WTC11 (cell line): ENCODE results near the gene GFRA1. TPM values are rescaled to one million over a fixed set of nuclear protein-coding genes. Genes with fewer than 3 reads are reported as not detected.

Source experiments
- ATAC-seq: fragments of 200-7000 bp; cut with Tn5 transposase; 2 replicates; pipeline ENCODE4 v1.10.0; 2021; ENCODE audit warnings: mild to moderate bottlenecking, moderate library complexity
- CTCF ChIA-PET: fragments of 300-600 bp; sonication (Branson Sonifier 250); formaldehyde crosslinking; loops from one replicate; lab custom pipeline; 2021; ENCODE audit warnings: antibody characterized with exemption; lab: Charles Lee
- POLR2A ChIA-PET: fragments of 350-600 bp; sonication (Branson Sonifier 250); formaldehyde crosslinking; loops from one replicate; lab custom pipeline; 2021; ENCODE audit warnings: antibody characterized with exemption; lab: Charles Lee
- DNase-seq: peaks from one replicate; pipeline ENCODE4 v3.0.0; 2021; ENCODE audit warnings: low spot score
- H3K27ac Mint-ChIP-seq: 2 replicates; pipeline ENCODE4 v1.8.0; 2021; ENCODE audit warnings: mixed read lengths
- H3K27me3 Mint-ChIP-seq: 2 replicates; pipeline ENCODE4 v1.8.0; 2021; ENCODE audit warnings: low read depth, mild to moderate bottlenecking, moderate library complexity, mixed read lengths
- H3K36me3 Mint-ChIP-seq: 2 replicates; pipeline ENCODE4 v1.8.0; 2021; ENCODE audit warnings: mixed read lengths
- H3K4me1 Mint-ChIP-seq: 2 replicates; pipeline ENCODE4 v1.8.0; 2022; ENCODE audit warnings: mixed read lengths
- H3K4me3 Mint-ChIP-seq: 2 replicates; pipeline ENCODE4 v1.8.0; 2021; ENCODE audit warnings: mild to moderate bottlenecking, moderate library complexity, mixed read lengths
- H3K9me3 Mint-ChIP-seq: 2 replicates; pipeline ENCODE4 v1.8.0; 2021; ENCODE audit warnings: mixed read lengths
- ATF1 ChIP-seq: sonication (generic); formaldehyde crosslinking; IDR thresholded peaks from 2 replicates; pipeline ENCODE4 v1.8.1; 2023; ENCODE audit warnings: mild to moderate bottlenecking, moderate library complexity, missing genetic modification reagents
- CREM ChIP-seq: sonication (generic); formaldehyde crosslinking; IDR thresholded peaks from 2 replicates; pipeline ENCODE4 v1.8.1; 2022; ENCODE audit warnings: mild to moderate bottlenecking, missing genetic modification reagents, moderate library complexity
- FOXP1 ChIP-seq: sonication (generic); formaldehyde crosslinking; IDR thresholded peaks from 2 replicates; pipeline ENCODE4 v1.8.0; 2022; ENCODE audit warnings: missing genetic modification reagents, mild to moderate bottlenecking, moderate library complexity, borderline replicate concordance
- GABPB1 ChIP-seq: sonication (generic); formaldehyde crosslinking; IDR thresholded peaks from 2 replicates; pipeline ENCODE4 v1.8.1; 2023; ENCODE audit warnings: mild to moderate bottlenecking, missing genetic modification reagents
- GRHL2 ChIP-seq: fragments of 250-450 bp; sonication (Bioruptor Pico); IDR thresholded peaks from 2 replicates; pipeline ENCODE4 v1.8.0; 2022; ENCODE audit warnings: mild to moderate bottlenecking, moderate library complexity; ENCODE audit not compliant: insufficient replicate concordance, severe bottlenecking
- GTF2I ChIP-seq: fragments of 250-450 bp; sonication (Bioruptor Pico); conservative IDR thresholded peaks from 2 replicates; pipeline ENCODE4 v1.4.0; 2021; ENCODE audit warnings: mild to moderate bottlenecking
- HMGA2 ChIP-seq: fragments of 250-450 bp; sonication (Bioruptor Pico); IDR thresholded peaks from 2 replicates; pipeline ENCODE4 v1.4.0; 2021; ENCODE audit warnings: mild to moderate bottlenecking, moderate library complexity
- MXD4 ChIP-seq: fragments of 250-450 bp; sonication (Bioruptor Pico); IDR thresholded peaks from 2 replicates; pipeline ENCODE4 v1.8.0; 2021; ENCODE audit warnings: mild to moderate bottlenecking, moderate library complexity, borderline replicate concordance
- NFE2L1 ChIP-seq: sonication (generic); formaldehyde crosslinking; IDR thresholded peaks from 2 replicates; pipeline ENCODE4 v1.8.1; 2023; ENCODE audit warnings: missing genetic modification reagents
- NR1H2 ChIP-seq: sonication (generic); formaldehyde crosslinking; IDR thresholded peaks from 2 replicates; pipeline ENCODE4 v1.9.0; 2021; ENCODE audit warnings: mild to moderate bottlenecking, moderate library complexity, missing genetic modification reagents
- OVOL2 ChIP-seq: fragments of 250-450 bp; sonication (Bioruptor Pico); IDR thresholded peaks from 2 replicates; pipeline ENCODE4 v1.9.0; 2021; ENCODE audit warnings: mild to moderate bottlenecking, borderline replicate concordance
- SMAD4 ChIP-seq: sonication (generic); formaldehyde crosslinking; IDR thresholded peaks from 2 replicates; pipeline ENCODE4 v1.8.0; 2022; ENCODE audit warnings: mild to moderate bottlenecking, missing genetic modification reagents
- ZBTB21 ChIP-seq: sonication (generic); formaldehyde crosslinking; IDR thresholded peaks from 2 replicates; pipeline ENCODE4 v1.8.1; 2023; ENCODE audit warnings: mild to moderate bottlenecking, missing genetic modification reagents, borderline replicate concordance
- ZNF138 ChIP-seq: sonication (generic); formaldehyde crosslinking; conservative IDR thresholded peaks from 2 replicates; pipeline ENCODE4 v1.8.1; 2022; ENCODE audit warnings: mild to moderate bottlenecking, moderate library complexity, missing genetic modification reagents
- ZNF219 ChIP-seq: sonication (generic); formaldehyde crosslinking; IDR thresholded peaks from 2 replicates; pipeline ENCODE4 v1.8.0; 2023; ENCODE audit warnings: missing genetic modification reagents, mild to moderate bottlenecking, borderline replicate concordance
- ZNF232 ChIP-seq: sonication (generic); formaldehyde crosslinking; IDR thresholded peaks from 2 replicates; pipeline ENCODE4 v1.8.0; 2022; ENCODE audit warnings: mild to moderate bottlenecking, missing genetic modification reagents
- ZNF263 ChIP-seq: sonication (generic); formaldehyde crosslinking; IDR thresholded peaks from 2 replicates; pipeline ENCODE4 v1.8.1; 2022; ENCODE audit warnings: low read depth, mild to moderate bottlenecking, moderate library complexity, missing genetic modification reagents
- ZNF396 ChIP-seq: fragments of 250-450 bp; sonication (Bioruptor Pico); IDR thresholded peaks from 2 replicates; pipeline ENCODE4 v1.8.0; 2021; ENCODE audit warnings: mild to moderate bottlenecking, moderate library complexity, borderline replicate concordance
- ZNF423 ChIP-seq: fragments of 250-450 bp; sonication (Bioruptor Pico); IDR thresholded peaks from 2 replicates; pipeline ENCODE4 v2.1.2; 2022; ENCODE audit warnings: mild to moderate bottlenecking, moderate library complexity
- total RNA-seq: library from RNA; stranded (reverse); gene quantifications from 3 replicates; pipeline ENCODE4 v1.2.3, GENCODE V29; 2021
- TF ChIP-seq, protein P1 (sequence below): fragments of 250-450 bp; sonication (Bioruptor Pico); IDR thresholded peaks from 2 replicates; pipeline ENCODE4 v2.1.2; 2022; ENCODE audit warnings: mild to moderate bottlenecking, moderate library complexity
- TF ChIP-seq, protein P2 (sequence below): sonication (generic); formaldehyde crosslinking; IDR thresholded peaks from 2 replicates; pipeline ENCODE4 v1.8.0; 2022; ENCODE audit warnings: mild to moderate bottlenecking, missing genetic modification reagents
- TF ChIP-seq, protein P3 (sequence below): sonication (generic); formaldehyde crosslinking; IDR thresholded peaks from 2 replicates; pipeline ENCODE4 v1.8.1; 2023; ENCODE audit warnings: mild to moderate bottlenecking, missing genetic modification reagents, moderate library complexity
- TF ChIP-seq, protein P4 (sequence below): sonication (generic); formaldehyde crosslinking; IDR thresholded peaks from 2 replicates; pipeline ENCODE4 v1.8.1; 2022; ENCODE audit warnings: mild to moderate bottlenecking, moderate library complexity, missing genetic modification reagents
- TF ChIP-seq, protein P5 (sequence below): sonication (generic); formaldehyde crosslinking; IDR thresholded peaks from 2 replicates; pipeline ENCODE4 v1.8.0; 2022; ENCODE audit warnings: mild to moderate bottlenecking, missing genetic modification reagents
- TF ChIP-seq, protein P6 (sequence below): sonication (generic); formaldehyde crosslinking; IDR thresholded peaks from 2 replicates; pipeline ENCODE4 v1.8.1; 2023; ENCODE audit warnings: mild to moderate bottlenecking, missing genetic modification reagents, moderate library complexity
- TF ChIP-seq, protein P7 (sequence below): sonication (generic); formaldehyde crosslinking; IDR thresholded peaks from 2 replicates; pipeline ENCODE4 v1.8.1; 2022; ENCODE audit warnings: low read depth, missing genetic modification reagents, borderline replicate concordance
- TF ChIP-seq, protein P8 (sequence below): fragments of 250-450 bp; sonication (Bioruptor Pico); IDR thresholded peaks from 2 replicates; pipeline ENCODE4 v1.9.0; 2021; ENCODE audit warnings: mild to moderate bottlenecking

GFRA1 gene
- total RNA-seq, 1 experiment from 2014 or later = 4.4 TPM

DNA sequence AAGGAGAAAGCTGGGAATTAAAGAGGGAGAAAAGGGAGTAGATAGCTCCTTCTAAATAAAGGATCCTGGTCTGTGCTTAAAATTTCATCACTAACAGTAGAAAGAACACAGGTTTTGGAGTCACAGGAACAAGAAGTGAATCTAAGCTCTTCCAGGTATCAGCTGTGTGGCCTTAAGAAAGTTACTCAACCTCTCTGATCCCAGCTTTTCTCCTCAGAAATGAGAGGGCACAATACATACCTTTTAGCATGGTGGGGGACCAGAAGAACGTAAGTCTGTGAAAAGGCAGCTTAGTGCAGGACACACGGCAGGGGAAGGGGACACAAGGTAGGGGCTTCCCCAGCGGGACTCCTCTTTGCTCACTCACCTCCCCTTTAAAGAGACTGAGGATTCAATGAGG, 13.4 kb downstream of the GFRA1 start:
- Mint-ChIP-seq H3K27me3 (no peaks in the 10 kb centered on the region), H3K4me1 (peaks cover 36% of the 10 kb centered on the region), H3K4me3 (no peak overlapping the region), H3K9me3 (no peaks in the 10 kb centered on the region), H3K36me3 (no peaks in the 10 kb centered on the region), H3K27ac (no peak overlapping the region)
- CTCF ChIA-PET = interaction anchor here (1.4 kb wide), 1 partner anchor 14 kb away, joined by 4 read pairs; the partner anchor contains the start of gene GFRA1
- TF ChIP-seq, protein P1, sequence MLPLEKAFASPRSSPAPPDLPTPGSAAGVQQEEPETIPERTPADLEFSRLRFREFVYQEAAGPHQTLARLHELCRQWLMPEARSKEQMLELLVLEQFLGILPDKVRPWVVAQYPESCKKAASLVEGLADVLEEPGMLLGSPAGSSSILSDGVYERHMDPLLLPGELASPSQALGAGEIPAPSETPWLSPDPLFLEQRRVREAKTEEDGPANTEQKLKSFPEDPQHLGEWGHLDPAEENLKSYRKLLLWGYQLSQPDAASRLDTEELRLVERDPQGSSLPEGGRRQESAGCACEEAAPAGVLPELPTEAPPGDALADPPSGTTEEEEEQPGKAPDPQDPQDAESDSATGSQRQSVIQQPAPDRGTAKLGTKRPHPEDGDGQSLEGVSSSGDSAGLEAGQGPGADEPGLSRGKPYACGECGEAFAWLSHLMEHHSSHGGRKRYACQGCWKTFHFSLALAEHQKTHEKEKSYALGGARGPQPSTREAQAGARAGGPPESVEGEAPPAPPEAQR = no peak
- TF ChIP-seq ZNF219 (no peak), GRHL2 (CRISPR knock-in tag) (no peak), NR1H2 (no peak), ZNF396 (CRISPR knock-in tag) (no peak), MXD4 (CRISPR knock-in tag) (no peak), GTF2I (CRISPR knock-in tag) (no peak), ZNF423 (CRISPR knock-in tag) (no peak), HMGA2 (CRISPR knock-in tag) (no peak), ZNF232 (CRISPR knock-in tag) (no peak), ATF1 (CRISPR knock-in tag) (no peak), ZNF138 (no peak), OVOL2 (CRISPR knock-in tag) (no peak)
- TF ChIP-seq, protein P2, sequence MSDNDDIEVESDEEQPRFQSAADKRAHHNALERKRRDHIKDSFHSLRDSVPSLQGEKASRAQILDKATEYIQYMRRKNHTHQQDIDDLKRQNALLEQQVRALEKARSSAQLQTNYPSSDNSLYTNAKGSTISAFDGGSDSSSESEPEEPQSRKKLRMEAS (CRISPR knock-in tag) = no peak
- TF ChIP-seq, protein P3, sequence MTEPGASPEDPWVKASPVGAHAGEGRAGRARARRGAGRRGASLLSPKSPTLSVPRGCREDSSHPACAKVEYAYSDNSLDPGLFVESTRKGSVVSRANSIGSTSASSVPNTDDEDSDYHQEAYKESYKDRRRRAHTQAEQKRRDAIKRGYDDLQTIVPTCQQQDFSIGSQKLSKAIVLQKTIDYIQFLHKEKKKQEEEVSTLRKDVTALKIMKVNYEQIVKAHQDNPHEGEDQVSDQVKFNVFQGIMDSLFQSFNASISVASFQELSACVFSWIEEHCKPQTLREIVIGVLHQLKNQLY (CRISPR knock-in tag) = no peak
- TF ChIP-seq, protein P4, sequence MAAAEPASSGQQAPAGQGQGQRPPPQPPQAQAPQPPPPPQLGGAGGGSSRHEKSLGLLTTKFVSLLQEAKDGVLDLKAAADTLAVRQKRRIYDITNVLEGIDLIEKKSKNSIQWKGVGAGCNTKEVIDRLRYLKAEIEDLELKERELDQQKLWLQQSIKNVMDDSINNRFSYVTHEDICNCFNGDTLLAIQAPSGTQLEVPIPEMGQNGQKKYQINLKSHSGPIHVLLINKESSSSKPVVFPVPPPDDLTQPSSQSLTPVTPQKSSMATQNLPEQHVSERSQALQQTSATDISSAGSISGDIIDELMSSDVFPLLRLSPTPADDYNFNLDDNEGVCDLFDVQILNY (CRISPR knock-in tag) = no peak
- TF ChIP-seq, protein P5, sequence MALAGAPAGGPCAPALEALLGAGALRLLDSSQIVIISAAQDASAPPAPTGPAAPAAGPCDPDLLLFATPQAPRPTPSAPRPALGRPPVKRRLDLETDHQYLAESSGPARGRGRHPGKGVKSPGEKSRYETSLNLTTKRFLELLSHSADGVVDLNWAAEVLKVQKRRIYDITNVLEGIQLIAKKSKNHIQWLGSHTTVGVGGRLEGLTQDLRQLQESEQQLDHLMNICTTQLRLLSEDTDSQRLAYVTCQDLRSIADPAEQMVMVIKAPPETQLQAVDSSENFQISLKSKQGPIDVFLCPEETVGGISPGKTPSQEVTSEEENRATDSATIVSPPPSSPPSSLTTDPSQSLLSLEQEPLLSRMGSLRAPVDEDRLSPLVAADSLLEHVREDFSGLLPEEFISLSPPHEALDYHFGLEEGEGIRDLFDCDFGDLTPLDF (CRISPR knock-in tag) = no peak
- TF ChIP-seq, protein P6, sequence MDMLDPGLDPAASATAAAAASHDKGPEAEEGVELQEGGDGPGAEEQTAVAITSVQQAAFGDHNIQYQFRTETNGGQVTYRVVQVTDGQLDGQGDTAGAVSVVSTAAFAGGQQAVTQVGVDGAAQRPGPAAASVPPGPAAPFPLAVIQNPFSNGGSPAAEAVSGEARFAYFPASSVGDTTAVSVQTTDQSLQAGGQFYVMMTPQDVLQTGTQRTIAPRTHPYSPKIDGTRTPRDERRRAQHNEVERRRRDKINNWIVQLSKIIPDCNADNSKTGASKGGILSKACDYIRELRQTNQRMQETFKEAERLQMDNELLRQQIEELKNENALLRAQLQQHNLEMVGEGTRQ (CRISPR knock-in tag) = no peak
- TF ChIP-seq, protein P7, sequence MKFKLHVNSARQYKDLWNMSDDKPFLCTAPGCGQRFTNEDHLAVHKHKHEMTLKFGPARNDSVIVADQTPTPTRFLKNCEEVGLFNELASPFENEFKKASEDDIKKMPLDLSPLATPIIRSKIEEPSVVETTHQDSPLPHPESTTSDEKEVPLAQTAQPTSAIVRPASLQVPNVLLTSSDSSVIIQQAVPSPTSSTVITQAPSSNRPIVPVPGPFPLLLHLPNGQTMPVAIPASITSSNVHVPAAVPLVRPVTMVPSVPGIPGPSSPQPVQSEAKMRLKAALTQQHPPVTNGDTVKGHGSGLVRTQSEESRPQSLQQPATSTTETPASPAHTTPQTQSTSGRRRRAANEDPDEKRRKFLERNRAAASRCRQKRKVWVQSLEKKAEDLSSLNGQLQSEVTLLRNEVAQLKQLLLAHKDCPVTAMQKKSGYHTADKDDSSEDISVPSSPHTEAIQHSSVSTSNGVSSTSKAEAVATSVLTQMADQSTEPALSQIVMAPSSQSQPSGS (CRISPR knock-in tag) = no peak
- POLR2A ChIA-PET = interaction anchor here (1.2 kb wide), 1 partner anchor 13 kb away, joined by 4 read pairs; the partner anchor contains the start of gene GFRA1
- DNase-seq = no peak
- no peak for ATAC-seq

DNA sequence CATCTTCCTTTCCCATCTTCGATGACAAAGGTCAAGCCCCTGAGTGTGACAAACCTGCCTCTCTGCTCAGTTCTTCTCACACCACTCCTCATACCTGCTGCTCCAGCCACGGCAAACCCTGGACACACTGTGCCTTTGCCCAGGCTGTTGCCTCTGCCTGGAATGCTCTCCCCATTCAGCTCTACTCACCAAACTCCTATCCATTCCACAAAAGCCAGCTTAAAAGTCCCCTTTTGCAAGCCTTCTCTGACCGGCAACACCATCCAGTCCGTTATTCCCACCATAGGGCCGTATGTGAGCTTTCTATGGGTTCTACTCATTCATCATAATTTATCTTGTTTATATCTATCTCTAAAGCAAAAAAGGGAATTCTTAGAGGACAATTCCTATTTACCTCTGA, 15.2 kb downstream of the GFRA1 start:
- DNase-seq = no peak
- Mint-ChIP-seq H3K9me3 (no peaks in the 10 kb centered on the region), H3K4me3 (no peak overlapping the region), H3K27me3 (no peaks in the 10 kb centered on the region), H3K27ac (no peak overlapping the region), H3K36me3 (no peaks in the 10 kb centered on the region), H3K4me1 (peaks cover 40% of the 10 kb centered on the region)
- POLR2A ChIA-PET = no interaction called here
- no peak for ATAC-seq
- CTCF ChIA-PET = interaction anchor here (0.6 to 1.3 kb wide), 2 partner anchors 548 to 1118 kb away, joined by 3 read pairs; no protein-coding TSS in a partner anchor
- TF ChIP-seq CREM (CRISPR knock-in tag) = no peak
- no peak for TF ChIP-seq NFE2L1 (CRISPR knock-in tag)
- no peak for TF ChIP-seq GRHL2 (CRISPR knock-in tag)
- no peak for TF ChIP-seq GABPB1 (CRISPR knock-in tag)
- TF ChIP-seq SMAD4 (CRISPR knock-in tag) = no peak
- TF ChIP-seq FOXP1 (CRISPR knock-in tag) = no peak
- TF ChIP-seq, protein P8, sequence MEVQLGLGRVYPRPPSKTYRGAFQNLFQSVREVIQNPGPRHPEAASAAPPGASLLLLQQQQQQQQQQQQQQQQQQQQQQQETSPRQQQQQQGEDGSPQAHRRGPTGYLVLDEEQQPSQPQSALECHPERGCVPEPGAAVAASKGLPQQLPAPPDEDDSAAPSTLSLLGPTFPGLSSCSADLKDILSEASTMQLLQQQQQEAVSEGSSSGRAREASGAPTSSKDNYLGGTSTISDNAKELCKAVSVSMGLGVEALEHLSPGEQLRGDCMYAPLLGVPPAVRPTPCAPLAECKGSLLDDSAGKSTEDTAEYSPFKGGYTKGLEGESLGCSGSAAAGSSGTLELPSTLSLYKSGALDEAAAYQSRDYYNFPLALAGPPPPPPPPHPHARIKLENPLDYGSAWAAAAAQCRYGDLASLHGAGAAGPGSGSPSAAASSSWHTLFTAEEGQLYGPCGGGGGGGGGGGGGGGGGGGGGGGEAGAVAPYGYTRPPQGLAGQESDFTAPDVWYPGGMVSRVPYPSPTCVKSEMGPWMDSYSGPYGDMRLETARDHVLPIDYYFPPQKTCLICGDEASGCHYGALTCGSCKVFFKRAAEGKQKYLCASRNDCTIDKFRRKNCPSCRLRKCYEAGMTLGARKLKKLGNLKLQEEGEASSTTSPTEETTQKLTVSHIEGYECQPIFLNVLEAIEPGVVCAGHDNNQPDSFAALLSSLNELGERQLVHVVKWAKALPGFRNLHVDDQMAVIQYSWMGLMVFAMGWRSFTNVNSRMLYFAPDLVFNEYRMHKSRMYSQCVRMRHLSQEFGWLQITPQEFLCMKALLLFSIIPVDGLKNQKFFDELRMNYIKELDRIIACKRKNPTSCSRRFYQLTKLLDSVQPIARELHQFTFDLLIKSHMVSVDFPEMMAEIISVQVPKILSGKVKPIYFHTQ = no peak
- no peak for TF ChIP-seq GTF2I (CRISPR knock-in tag)
- TF ChIP-seq ZNF138 = no peak
- no peak for TF ChIP-seq ZBTB21 (CRISPR knock-in tag)
- TF ChIP-seq ZNF263 (CRISPR knock-in tag) = no peak
